HG02588 (cell line): ENCODE results near the gene SVBP.

ENCODE experiments used
- ATAC-seq: cut with Tn5 transposase; IDR thresholded peaks from one replicate; pipeline ENCODE4 v1.9.1; 2021; ENCODE audit warnings: mild to moderate bottlenecking, moderate library complexity; ENCODE audit not compliant: unreplicated experiment

Gene SVBP

GRCh38 chr1:42806593-42806992 is 10.6 kb downstream of the SVBP start:
- no peak for ATAC-seq

DNA sequence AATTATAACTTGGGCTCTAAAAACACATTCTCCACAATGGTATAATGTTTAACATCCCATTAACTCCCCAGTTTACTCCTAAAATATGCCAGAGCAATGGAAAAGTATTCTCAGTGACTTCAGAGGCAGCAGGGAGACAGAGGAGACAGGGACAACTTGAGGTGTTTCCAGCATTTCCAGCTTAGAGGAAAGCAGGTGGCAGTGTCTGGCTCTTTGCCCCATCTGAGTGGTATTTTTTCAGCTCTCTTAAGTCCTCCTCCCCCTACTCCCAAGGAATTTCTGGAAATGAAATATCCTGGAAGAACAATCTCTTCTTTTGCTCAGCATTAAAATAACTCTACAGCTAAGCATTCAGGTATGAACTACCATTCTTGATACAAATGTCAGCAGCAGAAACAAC is 11.0 kb downstream of the SVBP start:
- ATAC-seq, result no peak

DNA sequence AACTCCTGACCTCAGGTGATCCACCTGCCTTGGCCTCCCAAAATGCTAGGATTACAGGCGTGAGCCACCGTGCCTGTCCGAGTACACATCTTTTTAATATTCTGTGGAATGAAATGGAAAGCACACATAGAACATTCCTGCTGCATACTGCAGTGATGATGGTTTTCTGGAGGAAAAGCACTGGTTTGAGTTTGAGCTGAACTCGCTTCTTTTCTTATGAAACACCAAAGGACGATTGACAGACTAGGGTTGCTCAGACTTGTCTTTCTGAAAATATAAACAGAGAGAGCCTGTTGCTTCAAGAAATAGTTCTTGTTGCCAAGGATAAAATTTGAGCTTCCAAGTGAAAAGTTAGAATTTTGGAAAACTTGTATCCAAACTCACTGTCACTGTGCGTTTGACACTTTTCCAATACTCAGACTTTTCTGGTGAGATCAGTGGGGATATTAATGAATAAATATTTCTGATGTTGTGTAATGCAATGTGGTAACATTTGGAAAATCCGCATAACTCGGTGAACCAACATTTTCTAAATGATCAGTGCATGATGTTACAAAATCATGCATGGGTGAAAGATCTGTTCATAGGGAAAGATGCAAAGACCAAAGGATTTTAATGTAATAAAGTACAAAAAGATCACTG is 15.2 kb downstream of the SVBP start:
- ATAC-seq, result no peak

GRCh38 chr1:42797979-42798378 is 19.2 kb downstream of the SVBP start:
- ATAC-seq, result no peak

DNA sequence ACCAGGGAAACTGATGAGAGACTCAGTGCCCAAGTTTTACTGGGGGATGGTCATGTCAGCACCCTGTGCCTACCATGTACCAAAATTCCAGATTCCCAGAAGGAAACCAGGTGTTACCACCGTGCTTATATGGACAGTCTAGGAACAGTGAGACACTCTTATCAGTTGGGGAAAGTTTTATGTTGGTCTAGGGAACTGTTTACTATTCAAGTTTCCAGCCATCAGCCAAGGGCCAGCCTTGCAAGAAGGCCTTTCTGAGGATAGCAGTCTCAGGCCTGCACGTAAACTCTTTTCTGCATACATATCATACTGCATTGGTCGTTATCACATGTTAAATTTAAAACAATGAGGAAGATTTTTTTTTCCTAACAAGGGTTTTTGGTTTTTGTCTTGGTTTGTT is 19.8 kb downstream of the SVBP start:
- no peak for ATAC-seq

DNA sequence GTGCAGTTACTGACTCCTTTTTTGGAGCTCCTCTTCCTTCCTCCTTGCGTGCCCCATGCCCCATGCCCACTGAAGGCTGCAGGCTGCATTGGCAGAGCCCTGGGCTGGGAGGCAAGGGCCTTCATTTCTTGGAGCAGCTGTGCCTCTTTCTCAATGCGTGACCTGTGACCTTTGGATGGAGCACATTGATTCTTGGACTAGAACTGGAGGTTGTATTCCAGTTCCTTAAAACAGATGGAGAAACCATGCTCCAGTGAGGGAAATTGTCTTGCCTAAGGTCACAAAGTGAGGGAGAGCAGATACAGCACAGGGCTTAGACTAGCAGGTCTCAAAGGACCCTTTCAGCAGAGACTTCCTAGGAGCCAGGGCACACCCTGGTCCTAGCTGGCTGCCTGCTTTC is 23.4 kb downstream of the SVBP start:
- no peak for ATAC-seq

- ATAC-seq, result no peak
Observed at GRCh38 chr1:42788021-42788420, 29.2 kb downstream of the SVBP start.

DNA sequence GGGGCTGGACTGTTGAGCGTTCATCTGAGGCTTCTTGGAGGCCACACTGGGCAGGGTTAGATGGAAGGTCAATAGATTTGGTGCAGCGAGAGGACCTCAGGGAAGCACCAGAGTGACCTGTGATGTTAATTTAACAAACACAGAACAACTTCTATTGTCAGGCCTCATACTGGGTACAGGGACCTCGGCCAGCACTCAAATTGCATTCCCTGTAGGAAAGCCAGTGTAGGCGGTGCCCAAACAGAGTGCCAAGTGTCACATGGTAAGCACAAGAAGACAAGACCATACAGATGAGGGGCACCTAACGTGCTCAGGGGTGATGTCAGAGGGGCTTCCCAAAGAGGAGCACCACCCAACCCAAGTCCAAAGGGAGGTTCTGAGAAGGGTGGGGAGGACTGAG is 31.1 kb downstream of the SVBP start:
- ATAC-seq, result no peak

GRCh38 chr1:42784946-42785693 is 32.1 kb downstream of the SVBP start, which contains the start of gene TMEM269:
TMEM269 (plus strand) TSS chr1:42784991; CDS start chr1:42789894, 4,903 bp downstream.
- ATAC-seq, result no peak

DNA sequence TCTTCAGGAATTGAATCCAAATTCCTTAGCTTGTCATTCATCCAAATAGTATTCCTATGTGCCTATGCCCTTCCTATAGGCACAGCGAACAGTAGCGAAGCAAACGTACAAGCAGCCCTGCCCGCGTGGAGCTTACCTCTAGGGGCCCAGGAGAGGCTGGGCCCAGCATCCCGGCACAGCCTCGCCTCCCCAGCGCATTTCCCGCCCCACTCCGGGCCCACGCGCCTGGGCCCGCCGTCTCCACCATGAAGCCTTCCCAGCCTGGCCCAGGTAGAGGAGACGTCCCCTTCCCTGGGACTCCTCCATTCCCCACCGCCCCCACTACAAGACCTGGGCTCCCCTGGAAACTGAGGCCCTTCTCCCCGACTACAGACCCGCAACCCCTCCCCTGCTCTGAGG is 32.7 kb downstream of the SVBP start:
- no peak for ATAC-seq

DNA sequence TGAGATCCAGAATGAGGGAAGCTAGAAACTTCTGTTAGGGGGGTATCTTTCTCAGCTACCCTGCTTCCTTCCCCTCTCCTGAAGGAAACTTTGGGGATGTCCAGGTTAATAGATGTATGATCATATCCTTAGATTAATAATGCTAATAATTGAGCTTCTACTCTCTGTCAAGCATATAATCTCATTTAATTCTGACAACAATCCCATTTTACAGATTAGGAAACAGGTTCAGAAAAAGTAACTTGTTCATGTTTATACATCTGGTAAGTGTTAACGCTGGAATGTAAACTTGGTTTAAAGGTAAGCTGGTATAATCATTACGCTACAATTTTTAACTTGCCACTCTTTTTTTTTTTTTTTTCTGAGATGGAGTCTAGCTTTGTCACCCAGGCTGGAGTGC is 34.1 kb downstream of the SVBP start:
- ATAC-seq, result no peak

DNA sequence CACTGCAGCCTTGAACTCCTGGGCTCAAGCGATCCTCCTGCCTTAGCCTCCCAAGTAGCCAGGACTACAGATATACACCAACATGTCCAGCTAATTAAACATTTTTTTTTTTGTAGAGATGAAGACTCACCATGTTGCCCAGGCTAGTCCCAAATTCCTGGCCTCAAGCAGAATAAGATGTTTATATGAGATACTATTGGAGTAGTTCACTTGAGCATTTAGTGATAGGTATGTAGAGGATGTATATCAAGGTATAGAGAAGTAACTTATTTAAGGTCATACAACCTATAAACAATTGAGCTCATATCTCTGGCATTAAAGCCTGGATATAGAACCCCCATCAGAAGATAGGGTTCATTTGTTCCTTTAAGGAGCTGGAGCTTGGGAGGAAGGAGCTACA is 37.0 kb downstream of the SVBP start:
- no peak for ATAC-seq

- ATAC-seq, result no peak
Observed at GRCh38 chr1:42779725-42780124, 37.5 kb downstream of the SVBP start.

- ATAC-seq, result no peak
Observed at GRCh38 chr1:42777852-42778251, 39.3 kb downstream of the SVBP start.

DNA sequence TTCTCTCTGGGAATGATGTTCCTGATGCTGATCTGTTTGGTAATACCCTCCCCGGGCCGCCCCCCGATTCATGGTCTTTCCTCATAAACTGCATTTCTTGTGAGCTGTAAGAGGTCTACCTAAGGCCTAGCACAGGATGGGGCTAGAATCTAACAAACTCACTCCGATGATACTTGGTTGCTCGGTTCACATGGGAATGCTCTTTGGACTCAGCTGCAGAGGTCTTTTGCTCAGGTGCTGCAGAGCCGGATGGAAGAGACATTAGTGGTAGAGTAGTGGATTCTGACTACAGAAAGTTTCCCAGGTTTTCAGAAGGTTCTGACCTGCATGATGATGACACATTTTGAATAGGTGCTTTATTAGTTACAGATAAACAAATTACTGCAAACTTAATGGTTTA is 40.7 kb downstream of the SVBP start:
- ATAC-seq, result no peak

- ATAC-seq, result no peak
Observed at GRCh38 chr1:42774928-42775526, 42.2 kb downstream of the SVBP start.

DNA sequence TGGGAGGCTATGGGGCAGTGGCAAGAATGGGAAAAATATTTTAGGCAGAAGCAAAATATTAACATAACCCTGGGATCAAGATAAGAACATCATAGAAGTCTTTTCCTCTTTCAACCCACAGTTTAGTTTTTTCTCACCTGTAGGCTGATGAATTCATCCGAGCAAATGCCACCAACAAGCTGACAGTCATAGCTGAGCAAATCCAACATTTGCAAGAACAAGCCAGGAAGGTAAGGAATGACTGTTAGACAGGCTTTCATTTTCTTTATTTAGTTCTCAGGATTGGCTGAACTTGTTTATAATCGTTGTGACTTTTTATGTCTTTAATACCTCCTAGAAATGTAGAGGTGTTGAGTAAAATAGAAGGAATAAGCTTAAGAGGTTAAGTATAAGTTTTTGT is 43.8 kb downstream of the SVBP start:
- no peak for ATAC-seq

- ATAC-seq, result no peak
Observed at GRCh38 chr1:42769811-42770210, 47.4 kb downstream of the SVBP start.

DNA sequence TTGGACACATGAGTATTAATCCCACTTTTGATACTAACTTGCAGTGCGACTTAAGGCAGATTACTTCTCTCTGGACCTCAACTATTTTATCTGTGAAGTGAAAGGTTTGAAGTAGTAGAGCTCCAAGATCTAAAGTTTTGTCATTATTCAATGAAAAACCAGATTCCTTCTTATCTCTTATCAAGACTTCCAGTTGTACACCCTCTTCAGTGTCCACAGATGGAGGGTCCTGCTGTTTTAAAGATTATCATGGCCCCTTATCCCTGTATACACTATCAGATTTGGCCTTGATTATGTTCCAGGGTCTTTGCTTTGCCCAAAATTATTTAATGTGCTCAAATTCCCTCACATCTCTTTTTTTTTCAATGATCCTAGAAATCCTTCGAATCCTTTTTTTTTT is 49.0 kb downstream of the SVBP start:
- ATAC-seq, result no peak

DNA sequence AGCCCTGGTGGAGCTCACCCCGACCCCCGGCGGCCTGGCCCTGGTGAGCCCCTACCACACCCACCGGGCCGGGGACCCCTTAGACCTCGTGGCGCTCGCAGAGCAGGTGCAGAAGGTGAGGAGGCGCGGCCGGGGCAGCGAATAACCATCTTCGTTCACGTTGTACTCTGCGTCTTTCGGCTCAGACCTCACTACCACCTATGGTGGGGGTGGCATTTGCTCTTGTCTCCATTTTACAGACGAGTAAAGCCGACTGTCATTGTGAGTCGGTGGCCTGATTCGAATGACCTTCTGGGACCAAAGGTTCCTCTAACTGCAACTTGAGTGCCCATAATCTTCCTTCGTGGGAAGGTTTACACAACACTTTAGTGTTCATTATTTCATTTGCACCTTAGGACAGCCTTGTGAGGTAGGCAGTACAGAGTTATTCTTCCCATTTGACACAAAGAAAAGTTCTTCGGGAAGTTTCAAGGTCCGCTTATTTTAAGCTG is 49.6 kb downstream of the SVBP start:
- peak; percentile 19 for ATAC-seq

DNA sequence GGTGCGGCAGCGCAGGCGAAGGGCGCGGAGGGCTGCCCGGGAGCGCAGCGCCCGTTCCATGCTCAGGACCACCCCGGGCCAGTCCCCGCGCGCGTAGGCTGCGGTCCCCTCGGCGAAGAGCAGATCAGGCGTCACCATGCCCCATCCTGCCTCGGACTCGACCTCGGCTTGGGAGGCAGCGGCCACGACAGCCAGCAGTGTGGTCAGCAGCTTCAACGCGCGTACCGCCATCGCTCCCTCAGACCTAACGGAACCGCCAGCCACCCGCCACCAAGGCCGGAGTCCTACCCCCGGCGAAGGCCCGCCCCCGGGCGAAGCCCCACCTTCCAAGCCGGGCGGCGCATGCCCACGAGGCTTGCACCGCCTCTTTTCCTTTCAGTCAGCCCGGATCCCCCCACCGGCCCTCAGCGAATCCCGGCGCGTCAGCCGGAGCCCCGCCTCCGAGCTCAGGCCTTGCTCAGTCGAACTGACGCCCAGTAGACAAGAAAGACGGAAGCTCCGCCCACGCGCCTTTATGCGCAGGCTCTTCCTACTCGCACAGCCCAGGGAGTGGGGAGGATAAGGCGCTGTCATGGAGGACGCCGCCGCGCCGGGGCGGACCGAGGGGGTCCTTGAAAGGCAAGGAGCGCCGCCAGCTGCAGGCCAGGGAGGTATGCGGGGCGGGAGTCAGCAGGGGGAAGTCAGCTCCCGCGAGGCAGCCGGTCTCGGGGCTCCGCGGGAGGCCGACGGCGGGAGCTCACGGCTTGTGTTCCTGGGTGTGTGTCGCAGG is 50.3 kb downstream of the SVBP start, which contains the start of the genes C1orf50 and P3H1:
C1orf50 (plus strand) TSS at position 509 of the 769 bp plus-strand sequence; CDS start at position 572, 63 bp downstream.
P3H1 (minus strand) TSS at position 288 of the 769 bp plus-strand sequence; CDS start at position 231, 57 bp downstream.
- peak; percentile 86 for ATAC-seq
